HepG2 (cell line): ENCODE results near the gene OR10P1. TPM values are rescaled to one million over a fixed set of nuclear protein-coding genes. Genes with fewer than 3 reads are reported as not detected.

Experiments
- ARID5B ChIP-seq: IDR thresholded peaks from 2 replicates; pipeline ENCODE4 v1.4.0; 2020; ENCODE audit warnings: mild to moderate bottlenecking, missing genetic modification reagents
- ASH2L ChIP-seq: fragments of 300-600, 200-600 bp; sonication (generic); IDR thresholded peaks from 2 replicates; pipeline ENCODE4 v1.7.0; 2017; ENCODE audit warnings: low read depth, mild to moderate bottlenecking, moderate library complexity, mixed read lengths, low read length; ENCODE audit not compliant: insufficient read length
- CENPX ChIP-seq: sonication (generic); formaldehyde crosslinking; IDR thresholded peaks from 2 replicates; pipeline ENCODE4 v1.9.0; 2021; ENCODE audit warnings: mild to moderate bottlenecking, missing genetic modification reagents, moderate library complexity
- ETV6 ChIP-seq: sonication (generic); formaldehyde crosslinking; conservative IDR thresholded peaks from 2 replicates; pipeline ENCODE4 v1.4.0; 2020; ENCODE audit warnings: missing genetic modification reagents
- HIC2 ChIP-seq: sonication (generic); formaldehyde crosslinking; IDR thresholded peaks from 2 replicates; pipeline ENCODE4 v1.9.0; 2022; ENCODE audit warnings: low read depth, missing genetic modification reagents
- IRF2 ChIP-seq: IDR thresholded peaks from 2 replicates; pipeline ENCODE4 v1.6.1; 2018; ENCODE audit warnings: missing genetic modification reagents, missing compliant biosample characterization
- KAT8 ChIP-seq: IDR thresholded peaks from 2 replicates; pipeline ENCODE4 v1.6.1; 2016; ENCODE audit warnings: missing genetic modification reagents, missing compliant biosample characterization
- RERE ChIP-seq: IDR thresholded peaks from 2 replicates; pipeline ENCODE4 v1.6.1; 2016; ENCODE audit warnings: low read depth, missing genetic modification reagents, missing compliant biosample characterization
- THAP11 ChIP-seq: IDR thresholded peaks from 2 replicates; pipeline ENCODE4 v1.6.1; 2016; ENCODE audit warnings: missing biosample characterization, missing genetic modification reagents
- ZNF563 ChIP-seq: sonication (generic); formaldehyde crosslinking; IDR thresholded peaks from 2 replicates; pipeline ENCODE4 v1.8.0; 2022; ENCODE audit warnings: mild to moderate bottlenecking, moderate library complexity, missing genetic modification reagents
- ZNF639 ChIP-seq: conservative IDR thresholded peaks from 2 replicates; pipeline ENCODE4 v1.6.1; 2018; ENCODE audit warnings: missing genetic modification reagents
- polyA plus RNA-seq, 8 experiments: library from polyadenylated mRNA; depleted of rRNA in 3 of 8; stranded (reverse) in 7 of 8; unstranded in 1 of 8; fragments of >200 nt; fragmentation: Illumina TruSeq in 4 of 8; extraction: Trizol in 4 of 8; gene quantifications; 2 replicates each; pipeline versions ENCODE4 v1.2.1 to v1.2.3, GENCODE V29; 2011 to 2016; ENCODE audit warnings: low read depth in 4 of 8, missing spikeins in 1 of 8, mixed read lengths in 1 of 8; ENCODE audit not compliant: insufficient read depth in 1 of 8
- total RNA-seq, 5 experiments: library from RNA; depleted of rRNA; stranded (reverse); fragments of >200 nt; fragmentation: Illumina TruSeq; extraction: Trizol; gene quantifications; 2 replicates each; pipeline ENCODE4 v1.2.3, GENCODE V29; 2016; ENCODE audit warnings: low read depth in 1 of 5
- TF ChIP-seq, protein P1 (sequence below): sonication (generic); formaldehyde crosslinking; IDR thresholded peaks from 2 replicates; pipeline ENCODE4 v1.4.0; 2020; ENCODE audit warnings: missing genetic modification reagents

Gene OR10P1
- total and polyA plus RNA-seq, 2 of the 13 experiments (the other 11 are each of a cell fraction or from before 2014, with no cell fraction given): not detected

- TF ChIP-seq ZNF639 (CRISPR knock-in tag) (no peak), ARID5B (peak; percentile 70), ETV6 (CRISPR knock-in tag) (no peak), THAP11 (CRISPR knock-in tag) (peak; percentile 67), RERE (CRISPR knock-in tag) (no peak), ZNF563 (CRISPR knock-in tag) (no peak), HIC2 (CRISPR knock-in tag) (peak; percentile 93), IRF2 (CRISPR knock-in tag) (peak; percentile 44; the same call in 1 of the 2 replicates), ASH2L (peak; percentile 49), KAT8 (CRISPR knock-in tag) (peak; percentile 81), CENPX (CRISPR knock-in tag) (no peak)
- TF ChIP-seq, protein P1, sequence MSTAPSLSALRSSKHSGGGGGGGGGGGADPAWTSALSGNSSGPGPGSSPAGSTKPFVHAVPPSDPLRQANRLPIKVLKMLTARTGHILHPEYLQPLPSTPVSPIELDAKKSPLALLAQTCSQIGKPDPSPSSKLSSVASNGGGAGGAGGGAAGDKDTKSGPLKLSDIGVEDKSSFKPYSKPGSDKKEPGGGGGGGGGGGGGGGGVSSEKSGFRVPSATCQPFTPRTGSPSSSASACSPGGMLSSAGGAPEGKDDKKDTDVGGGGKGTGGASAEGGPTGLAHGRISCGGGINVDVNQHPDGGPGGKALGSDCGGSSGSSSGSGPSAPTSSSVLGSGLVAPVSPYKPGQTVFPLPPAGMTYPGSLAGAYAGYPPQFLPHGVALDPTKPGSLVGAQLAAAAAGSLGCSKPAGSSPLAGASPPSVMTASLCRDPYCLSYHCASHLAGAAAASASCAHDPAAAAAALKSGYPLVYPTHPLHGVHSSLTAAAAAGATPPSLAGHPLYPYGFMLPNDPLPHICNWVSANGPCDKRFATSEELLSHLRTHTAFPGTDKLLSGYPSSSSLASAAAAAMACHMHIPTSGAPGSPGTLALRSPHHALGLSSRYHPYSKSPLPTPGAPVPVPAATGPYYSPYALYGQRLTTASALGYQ (CRISPR knock-in tag): no peak
Observed at GRCh38 chr12:55681142-55682077, 44.7 kb downstream of the OR10P1 start (continued).
